Stimulated activated CD8-positive, alpha-beta memory T cell treated with anti-CD3 and anti-CD28 coated beads, Interleukin-4, amount 100 ng/mL, for 24 hours (primary cell): ENCODE data around the gene CMYA5.

ENCODE experiments used
- DNase-seq: peaks from one replicate; pipeline ENCODE4 v3.0.0-alpha.2; 2020; ENCODE audit warnings: low read depth

Gene CMYA5

GRCh38 chr5:79793722-79794121 is 104.1 kb downstream of the CMYA5 start:
- DNase-seq: no peak

- no peak for DNase-seq
Observed at GRCh38 chr5:79794347-79794746, 104.7 kb downstream of the CMYA5 start.

- no peak for DNase-seq
Observed at GRCh38 chr5:79795764-79796398, 106.2 kb downstream of the CMYA5 start.

- DNase-seq: no peak
Observed at GRCh38 chr5:79798893-79799590, 109.4 kb downstream of the CMYA5 start.

- no peak for DNase-seq
Observed at GRCh38 chr5:79800979-79801827, 111.6 kb downstream of the CMYA5 start.

- DNase-seq: no peak
Observed at GRCh38 chr5:79802406-79802805, 112.8 kb downstream of the CMYA5 start.

- no peak for DNase-seq
Observed at GRCh38 chr5:79803007-79803406, 113.4 kb downstream of the CMYA5 start.

- DNase-seq: no peak
Observed at GRCh38 chr5:79806741-79807140, 117.1 kb downstream of the CMYA5 start.

- no peak for DNase-seq
Observed at GRCh38 chr5:79809743-79810142, 120.1 kb downstream of the CMYA5 start.

- DNase-seq: no peak
Observed at GRCh38 chr5:79811081-79811480, 121.4 kb downstream of the CMYA5 start.

GRCh38 chr5:79811904-79812303 is 122.3 kb downstream of the CMYA5 start:
- DNase-seq: no peak

- no peak for DNase-seq
Observed at GRCh38 chr5:79814699-79815098, 125.1 kb downstream of the CMYA5 start.

GRCh38 chr5:79816014-79816413 is 126.4 kb downstream of the CMYA5 start:
- DNase-seq: no peak

GRCh38 chr5:79820648-79821047 is 131.0 kb downstream of the CMYA5 start:
- no peak for DNase-seq

- no peak for DNase-seq
Observed at GRCh38 chr5:79824444-79824843, 134.8 kb downstream of the CMYA5 start.

GRCh38 chr5:79825802-79826201 is 136.2 kb downstream of the CMYA5 start:
- DNase-seq: no peak

GRCh38 chr5:79827159-79827629 is 137.6 kb downstream of the CMYA5 start:
- no peak for DNase-seq

- DNase-seq: no peak
Observed at GRCh38 chr5:79829260-79829659, 139.6 kb downstream of the CMYA5 start.

GRCh38 chr5:79831381-79832309 is 142.0 kb downstream of the CMYA5 start:
- DNase-seq: no peak

GRCh38 chr5:79832911-79833310 is 143.3 kb downstream of the CMYA5 start:
- no peak for DNase-seq

GRCh38 chr5:79834098-79834753 is 144.6 kb downstream of the CMYA5 start:
- DNase-seq: no peak
